Measurements from ENCODE around the gene CXCR2. TPM values are rescaled to one million over a fixed set of nuclear protein-coding genes. Genes with fewer than 3 reads are reported as not detected.

CXCR2 gene
- total RNA-seq, 1 experiment from 2014 or later = not detected

GRCh38 chr2:218123986-218124385 is 1.8 kb upstream of the CXCR2 start:
- BruUV-seq (replicated peaks) = no TSS peak
- POLR2A ChIA-PET (ENCODE audit: unreplicated experiment) = no interaction called here

GRCh38 chr2:218125095-218125494 is 733 bp upstream of the CXCR2 start:
- no peak overlapping the region for H3K27ac ChIP-seq (ENCODE audit: low read length)
- BruUV-seq (replicated peaks) = no TSS peak
- H3K27me3 ChIP-seq (ENCODE audit: low read length) = peaks cover 54% of the 10 kb centered on the region
- H3K4me2 ChIP-seq (ENCODE audit: low read length) = no peak overlapping the region
- ChIA-PET POLR2A (ENCODE audit: unreplicated experiment) (no interaction called here), CTCF (no interaction called here)
- no peaks in the 10 kb centered on the region; the same call in 1 of the 2 replicates for H3K9me3 ChIP-seq (ENCODE audit: low read length)
- H3K9me2 ChIP-seq (replicated peaks; ENCODE audit: low read length) = no peaks in the 10 kb centered on the region
- no peaks in the 10 kb centered on the region for H3K4me1 ChIP-seq (ENCODE audit: insufficient read depth, low read length)
- TF ChIP-seq EZH2 (IDR thresholded peaks at IDR 0.05; ENCODE audit: low read length, unreplicated experiment) = no peak
- TF ChIP-seq CTCF (conservative IDR thresholded peaks at IDR 0.05; ENCODE audit: low read depth, low read length) = no peak
- TF ChIP-seq EZH2phosphoT487 (IDR thresholded peaks at IDR 0.05; ENCODE audit: borderline replicate concordance, low read length) = no peak
- no peaks in the 10 kb centered on the region for H4K20me1 ChIP-seq (ENCODE audit: low read length)
- DNase-seq (no peak), ATAC-seq (no peak)
- no peaks in the 10 kb centered on the region for H3K36me3 ChIP-seq (ENCODE audit: low read depth, low read length)
- no peaks in the 10 kb centered on the region for H3F3A ChIP-seq (ENCODE audit: low read length, unreplicated experiment)
- H3K4me3 ChIP-seq (ENCODE audit: low read length) = no peak overlapping the region
- no peak overlapping the region for H2AFZ ChIP-seq (ENCODE audit: low read length)
- intact Hi-C loops (cut with micrococcal nuclease) = no loop called here
- H3K9ac ChIP-seq (ENCODE audit: low read length) = no peak overlapping the region
- H3K79me2 ChIP-seq (ENCODE audit: low read length) = no peaks in the 10 kb centered on the region

More at GRCh38 chr2:218123986-218124385, 1.8 kb upstream of the CXCR2 start:
- TF ChIP-seq CTCF (conservative IDR thresholded peaks at IDR 0.05; ENCODE audit: low read depth, low read length) = no peak
- no peak for TF ChIP-seq EZH2 (IDR thresholded peaks at IDR 0.05; ENCODE audit: low read length, unreplicated experiment)
- TF ChIP-seq EZH2phosphoT487 (IDR thresholded peaks at IDR 0.05; ENCODE audit: borderline replicate concordance, low read length) = no peak
- Histone ChIP-seq H3K36me3 (ENCODE audit: low read depth, low read length) (no peaks in the 10 kb centered on the region), H2AFZ (ENCODE audit: low read length) (no peak overlapping the region), H4K20me1 (ENCODE audit: low read length) (no peaks in the 10 kb centered on the region), H3K27me3 (ENCODE audit: low read length) (peaks cover 48% of the 10 kb centered on the region), H3K9me2 (replicated peaks; ENCODE audit: low read length) (no peaks in the 10 kb centered on the region), H3K4me3 (ENCODE audit: low read length) (no peak overlapping the region), H3K27ac (ENCODE audit: low read length) (no peak overlapping the region), H3K4me1 (ENCODE audit: insufficient read depth, low read length) (no peaks in the 10 kb centered on the region), H3K79me2 (ENCODE audit: low read length) (no peaks in the 10 kb centered on the region), H3K4me2 (ENCODE audit: low read length) (no peak overlapping the region), H3K9me3 (ENCODE audit: low read length) (no peaks in the 10 kb centered on the region; the same call in 1 of the 2 replicates), H3F3A (ENCODE audit: low read length, unreplicated experiment) (no peaks in the 10 kb centered on the region), H3K9ac (ENCODE audit: low read length) (no peak overlapping the region)
- ATAC-seq = no peak
- CTCF ChIA-PET = no interaction called here
- no peak for DNase-seq
- intact Hi-C loops (cut with micrococcal nuclease) = no loop called here

GRCh38 chr2:218127929-218128455 is 2.2 kb downstream of the CXCR2 start:
- H3K4me2 ChIP-seq (ENCODE audit: low read length) = no peak overlapping the region
- H4K20me1 ChIP-seq (ENCODE audit: low read length) = no peaks in the 10 kb centered on the region
- H3K4me1 ChIP-seq (ENCODE audit: insufficient read depth, low read length) = no peaks in the 10 kb centered on the region
- no TSS peak for BruUV-seq (replicated peaks)
- H3K36me3 ChIP-seq (ENCODE audit: low read depth, low read length) = no peaks in the 10 kb centered on the region
- POLR2A ChIA-PET (ENCODE audit: unreplicated experiment) = no interaction called here
- peaks cover 53% of the 10 kb centered on the region for H3K27me3 ChIP-seq (ENCODE audit: low read length)
- DNase-seq (no peak), ATAC-seq (no peak)
- H3K79me2 ChIP-seq (ENCODE audit: low read length) = no peaks in the 10 kb centered on the region
- TF ChIP-seq EZH2phosphoT487 (IDR thresholded peaks at IDR 0.05; ENCODE audit: borderline replicate concordance, low read length) (no peak), CTCF (conservative IDR thresholded peaks at IDR 0.05; ENCODE audit: low read depth, low read length) (no peak), EZH2 (IDR thresholded peaks at IDR 0.05; ENCODE audit: low read length, unreplicated experiment) (no peak)
- intact Hi-C loops (cut with micrococcal nuclease) = no loop called here
- H3K4me3 ChIP-seq (ENCODE audit: low read length) = no peak overlapping the region
- H3K9ac ChIP-seq (ENCODE audit: low read length) = no peak overlapping the region
- CTCF ChIA-PET = no interaction called here
- H3K9me2 ChIP-seq (replicated peaks; ENCODE audit: low read length) = no peaks in the 10 kb centered on the region
- H3K27ac ChIP-seq (ENCODE audit: low read length) = no peak overlapping the region
- no peaks in the 10 kb centered on the region for H3F3A ChIP-seq (ENCODE audit: low read length, unreplicated experiment)
- no peaks in the 10 kb centered on the region for H3K9me3 ChIP-seq (ENCODE audit: low read length)
- no peak overlapping the region for H2AFZ ChIP-seq (ENCODE audit: low read length)

All from PC-3 (cell line).